ENCODE measurements around the gene FOXC1.

FOXC1 gene

DNA sequence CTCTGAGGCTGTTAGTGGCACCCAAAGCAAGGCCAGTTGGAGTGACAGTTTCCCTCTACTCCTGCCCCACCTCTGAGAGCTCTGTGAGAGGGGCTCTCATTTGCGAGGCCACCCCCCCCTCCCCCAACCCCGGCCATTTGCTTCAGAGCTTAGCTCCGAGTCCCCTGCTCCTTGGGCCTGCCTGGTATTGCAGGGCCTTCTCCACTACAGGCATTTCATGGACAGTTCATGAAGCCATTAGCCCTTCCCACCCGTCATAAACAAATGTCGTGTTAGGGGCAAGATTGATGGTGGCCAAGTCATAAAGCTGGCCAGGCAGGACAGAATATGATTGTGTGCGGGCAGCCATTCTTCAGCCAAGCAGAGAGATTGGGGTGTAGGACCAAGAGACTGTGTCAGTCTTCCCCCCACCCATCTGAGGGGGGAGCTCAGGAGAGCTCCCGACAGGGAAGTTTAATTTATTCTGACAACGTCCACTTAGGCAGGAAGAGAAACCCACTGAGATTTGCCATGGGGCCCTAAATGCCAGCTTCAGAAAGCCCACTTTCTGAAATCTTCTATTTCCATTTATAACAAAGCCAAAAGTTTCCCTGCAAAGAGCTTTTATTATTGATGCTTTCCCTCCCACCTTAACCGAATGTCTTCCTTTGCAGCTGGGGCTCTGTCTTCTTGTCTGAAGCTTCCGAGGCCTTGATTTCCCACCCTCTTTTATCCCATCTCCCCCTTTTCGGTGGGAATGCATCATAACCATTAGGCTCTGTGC lies 7.2 kb downstream of the FOXC1 start:
- Histone ChIP-seq H3K27me3 (ENCODE audit: control insufficient read depth, insufficient read depth, low read length) (peaks cover 100% of the 10 kb centered on the region), H3K4me3 (ENCODE audit: low read length) (no peak overlapping the region), H3K4me1 (ENCODE audit: control insufficient read depth, low read depth, low read length) (peaks cover 10% of the 10 kb centered on the region), H3K9me3 (ENCODE audit: control insufficient read depth, low read depth, low read length) (peaks cover 7% of the 10 kb centered on the region), H3K36me3 (ENCODE audit: control insufficient read depth, low read depth, low read length) (no peaks in the 10 kb centered on the region), H3K9ac (ENCODE audit: low read length) (no peak overlapping the region), H3K27ac (ENCODE audit: low read length) (no peak overlapping the region)

DNA sequence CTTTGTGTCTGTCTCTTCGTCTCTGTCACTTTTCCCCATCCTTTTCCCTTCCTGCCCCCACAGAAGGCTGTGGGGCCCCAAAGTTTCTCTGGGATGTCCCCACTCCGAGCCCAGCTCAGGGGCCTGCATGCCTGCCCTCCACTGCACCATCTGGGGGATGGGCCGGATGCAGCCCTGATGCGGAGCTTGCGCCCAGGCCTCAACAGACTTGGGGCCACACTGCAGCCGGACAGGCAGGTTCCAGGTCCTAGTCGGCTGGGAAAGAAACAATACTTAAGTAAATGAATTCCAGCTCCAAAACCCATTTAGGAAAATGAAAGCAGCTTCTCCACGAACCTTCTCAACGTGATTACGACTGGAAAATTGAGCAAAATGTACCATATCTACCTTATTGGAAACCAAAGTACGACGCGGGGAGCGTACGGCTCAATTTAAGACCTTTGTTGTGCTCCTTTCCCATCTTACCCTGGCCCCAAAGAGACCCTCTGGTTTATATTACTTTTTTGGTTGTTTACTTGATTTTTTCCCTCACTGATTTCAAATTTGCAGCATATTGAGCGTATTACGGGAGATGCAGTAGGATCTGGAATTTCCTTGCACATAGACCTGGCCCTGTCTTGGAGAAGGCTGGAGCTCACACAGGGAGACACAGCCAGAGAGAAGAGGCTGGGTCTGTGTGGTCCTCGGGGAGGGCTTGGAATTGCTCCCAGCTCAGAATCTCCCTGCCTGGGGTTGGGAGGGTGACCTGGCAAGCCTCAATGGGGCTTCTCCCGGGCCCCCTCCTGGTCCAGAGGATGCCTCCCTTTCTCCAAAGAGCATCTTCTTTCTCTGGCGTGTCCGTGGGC lies 8.0 kb downstream of the FOXC1 start:
- Histone ChIP-seq H3K4me3 (ENCODE audit: low read length) (no peak overlapping the region), H3K27ac (ENCODE audit: low read length) (no peak overlapping the region), H3K9ac (ENCODE audit: low read length) (no peak overlapping the region), H3K9me3 (ENCODE audit: control insufficient read depth, low read depth, low read length) (peaks cover 7% of the 10 kb centered on the region), H3K4me1 (ENCODE audit: control insufficient read depth, low read depth, low read length) (peaks cover 10% of the 10 kb centered on the region), H3K36me3 (ENCODE audit: control insufficient read depth, low read depth, low read length) (no peaks in the 10 kb centered on the region), H3K27me3 (ENCODE audit: control insufficient read depth, insufficient read depth, low read length) (peaks cover 100% of the 10 kb centered on the region)

DNA sequence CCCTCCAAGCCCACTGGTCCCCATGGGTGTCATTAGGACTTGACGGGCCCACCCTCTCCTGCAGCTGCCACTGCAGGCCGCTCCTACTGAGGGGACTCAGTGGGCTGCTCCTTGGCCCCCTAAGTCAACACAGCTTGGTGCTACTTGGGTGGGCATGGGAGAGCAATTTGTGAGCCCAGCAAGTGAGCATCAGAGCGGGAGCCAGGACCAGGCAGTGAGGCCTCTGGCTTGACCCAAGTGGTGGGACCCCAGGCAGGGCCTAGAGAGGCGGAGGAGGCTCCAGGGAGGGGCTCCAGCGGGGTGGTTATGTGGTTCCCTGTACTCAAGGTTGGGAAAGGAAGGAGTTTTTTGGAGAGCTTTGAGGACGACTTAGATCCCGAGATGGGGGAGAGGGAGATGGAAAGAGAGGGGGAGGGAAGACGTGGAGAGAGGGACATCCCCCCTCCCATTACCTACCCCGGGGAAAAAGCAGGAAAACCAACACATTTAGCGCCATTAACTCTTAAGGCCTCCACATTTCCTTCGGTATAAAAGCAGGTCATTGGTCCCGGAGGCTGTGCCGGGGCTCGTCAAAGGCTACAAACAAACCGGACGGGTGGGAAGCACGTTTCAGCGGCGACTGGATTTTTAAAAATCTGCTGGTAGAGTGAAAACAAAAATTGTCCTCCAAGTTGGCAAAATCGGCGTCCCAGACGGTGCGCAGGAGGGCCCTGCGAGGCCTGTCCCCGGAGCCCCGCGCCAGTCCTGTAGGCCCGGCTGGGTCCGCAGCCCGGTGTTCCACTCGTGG lies 8.8 kb downstream of the FOXC1 start:
- Histone ChIP-seq H3K9ac (ENCODE audit: low read length) (no peak overlapping the region), H3K36me3 (ENCODE audit: control insufficient read depth, low read depth, low read length) (no peaks in the 10 kb centered on the region), H3K27ac (ENCODE audit: low read length) (no peak overlapping the region), H3K4me3 (ENCODE audit: low read length) (no peak overlapping the region), H3K4me1 (ENCODE audit: control insufficient read depth, low read depth, low read length) (peaks cover 9% of the 10 kb centered on the region), H3K27me3 (ENCODE audit: control insufficient read depth, insufficient read depth, low read length) (peaks cover 100% of the 10 kb centered on the region), H3K9me3 (ENCODE audit: control insufficient read depth, low read depth, low read length) (peaks cover 5% of the 10 kb centered on the region)

DNA sequence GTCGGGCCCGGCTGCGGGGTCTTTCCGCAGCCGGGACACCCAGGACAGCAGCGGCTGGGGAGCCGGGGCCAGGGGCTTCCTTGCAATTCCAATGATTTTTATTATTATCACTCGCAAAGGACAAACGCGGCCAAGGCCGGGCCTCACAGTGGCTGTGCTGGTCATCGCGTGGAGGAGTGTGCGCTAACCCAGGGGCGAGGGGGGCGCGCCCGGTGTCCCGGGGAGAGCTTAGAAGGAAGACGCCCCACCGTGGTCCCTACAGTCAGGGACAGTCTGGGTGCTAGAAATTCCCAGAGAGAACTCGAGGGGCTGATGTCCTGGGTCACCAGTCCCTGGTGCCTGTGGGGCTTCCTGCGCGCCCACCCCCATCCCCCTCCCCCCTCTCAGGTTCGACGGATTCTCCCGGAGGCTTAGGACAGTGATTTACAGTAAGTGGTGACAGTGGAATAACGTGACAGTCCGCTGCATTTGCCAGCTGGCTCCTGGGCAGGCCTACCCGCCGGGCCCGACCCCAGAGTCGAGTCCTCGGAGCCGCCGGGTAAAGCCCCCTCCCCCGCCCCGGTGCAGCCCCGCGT lies 9.5 kb downstream of the FOXC1 start:
- peaks cover 5% of the 10 kb centered on the region for H3K9me3 ChIP-seq (ENCODE audit: control insufficient read depth, low read depth, low read length)
- H3K27me3 ChIP-seq (ENCODE audit: control insufficient read depth, insufficient read depth, low read length): peaks cover 100% of the 10 kb centered on the region
- H3K4me3 ChIP-seq (ENCODE audit: low read length): peak overlapping the region; percentile 46
- H3K9ac ChIP-seq (ENCODE audit: low read length): no peak overlapping the region
- peaks cover 6% of the 10 kb centered on the region for H3K4me1 ChIP-seq (ENCODE audit: control insufficient read depth, low read depth, low read length)
- no peak overlapping the region for H3K27ac ChIP-seq (ENCODE audit: low read length)
- no peaks in the 10 kb centered on the region for H3K36me3 ChIP-seq (ENCODE audit: control insufficient read depth, low read depth, low read length)

DNA sequence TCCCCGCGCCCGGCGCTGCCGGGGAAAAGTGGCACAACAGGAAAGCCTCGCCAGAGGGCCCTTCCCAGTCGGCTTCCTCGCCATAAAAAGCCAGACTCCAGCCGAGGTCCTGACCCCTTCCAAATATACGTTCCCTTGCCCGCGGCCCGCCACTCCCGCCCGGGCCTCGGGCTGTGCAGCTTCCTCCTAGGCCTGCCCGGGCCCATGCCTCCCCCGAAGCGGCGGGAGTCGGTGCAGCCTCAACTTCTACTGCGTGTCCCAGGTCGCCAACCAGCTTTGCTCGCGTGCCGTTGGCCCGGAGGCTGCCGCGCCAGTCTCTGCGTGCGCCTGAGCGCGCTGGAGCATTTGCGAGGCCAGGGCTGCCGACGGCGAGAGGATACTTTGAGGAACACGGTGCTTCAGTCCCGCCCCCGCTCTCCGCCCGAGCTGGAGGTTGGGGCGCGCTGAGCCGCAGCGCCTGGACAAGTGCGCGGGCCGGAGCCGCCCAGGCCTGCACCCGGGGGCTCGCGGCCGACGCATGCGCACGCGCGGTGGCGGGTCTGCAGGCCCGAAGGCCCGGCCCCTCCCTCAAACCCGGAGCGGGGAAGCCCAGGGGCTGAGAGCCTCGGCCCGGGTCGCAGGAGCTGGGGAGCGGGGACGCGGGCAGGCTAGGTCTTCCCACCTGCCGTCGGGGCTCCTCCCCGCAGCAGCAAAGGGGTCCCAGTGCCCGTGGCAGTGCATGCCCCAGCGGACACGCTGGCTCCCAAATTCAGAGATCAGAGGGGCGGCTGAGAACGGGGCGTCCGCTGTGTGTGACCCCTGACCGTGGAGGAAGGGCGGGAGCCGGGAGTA lies 10.2 kb downstream of the FOXC1 start:
- H3K27me3 ChIP-seq (ENCODE audit: control insufficient read depth, insufficient read depth, low read length): peaks cover 100% of the 10 kb centered on the region

DNA sequence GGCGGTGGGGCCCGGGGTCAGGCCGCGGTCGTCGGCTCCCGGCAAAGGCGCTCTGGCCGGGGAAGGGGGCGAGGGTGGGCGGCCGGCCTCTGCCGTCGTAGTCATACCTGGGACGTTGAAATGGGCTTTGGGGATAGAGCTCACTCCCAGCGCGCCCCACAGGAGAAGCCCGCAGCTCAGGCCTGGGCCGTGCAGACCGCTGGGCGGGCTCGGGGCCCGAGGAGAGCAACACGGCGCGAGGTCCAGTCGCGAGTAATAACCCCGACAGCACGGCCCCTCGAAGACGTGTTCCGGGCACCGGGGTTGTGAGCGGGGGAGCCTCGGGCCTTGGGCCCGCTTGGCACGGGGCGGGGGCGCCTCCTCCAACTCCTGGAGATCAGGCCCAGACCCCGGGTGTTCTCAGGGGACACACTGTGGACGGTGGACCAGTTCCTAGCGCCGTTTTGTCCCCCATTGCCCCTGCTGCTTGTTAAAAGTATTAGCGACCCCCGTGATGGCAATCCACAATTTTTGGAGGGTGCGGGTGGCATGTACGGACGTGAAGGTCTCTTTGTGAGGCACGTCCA lies 10.9 kb downstream of the FOXC1 start:
- peaks cover 3% of the 10 kb centered on the region for H3K9me3 ChIP-seq (ENCODE audit: control insufficient read depth, low read depth, low read length)
- H3K9ac ChIP-seq (ENCODE audit: low read length): no peak overlapping the region
- H3K4me1 ChIP-seq (ENCODE audit: control insufficient read depth, low read depth, low read length): peaks cover 8% of the 10 kb centered on the region
- no peaks in the 10 kb centered on the region for H3K36me3 ChIP-seq (ENCODE audit: control insufficient read depth, low read depth, low read length)
- H3K4me3 ChIP-seq (ENCODE audit: low read length): no peak overlapping the region
- peaks cover 100% of the 10 kb centered on the region for H3K27me3 ChIP-seq (ENCODE audit: control insufficient read depth, insufficient read depth, low read length)
- H3K27ac ChIP-seq (ENCODE audit: low read length): no peak overlapping the region

More for the DNA sequence above, 10.2 kb downstream of the FOXC1 start:
- peak overlapping the region; percentile 46 for H3K4me3 ChIP-seq (ENCODE audit: low read length)
- H3K4me1 ChIP-seq (ENCODE audit: control insufficient read depth, low read depth, low read length): peaks cover 6% of the 10 kb centered on the region
- H3K9ac ChIP-seq (ENCODE audit: low read length): no peak overlapping the region
- H3K9me3 ChIP-seq (ENCODE audit: control insufficient read depth, low read depth, low read length): peaks cover 5% of the 10 kb centered on the region
- H3K27ac ChIP-seq (ENCODE audit: low read length): no peak overlapping the region
- no peaks in the 10 kb centered on the region for H3K36me3 ChIP-seq (ENCODE audit: control insufficient read depth, low read depth, low read length)

DNA sequence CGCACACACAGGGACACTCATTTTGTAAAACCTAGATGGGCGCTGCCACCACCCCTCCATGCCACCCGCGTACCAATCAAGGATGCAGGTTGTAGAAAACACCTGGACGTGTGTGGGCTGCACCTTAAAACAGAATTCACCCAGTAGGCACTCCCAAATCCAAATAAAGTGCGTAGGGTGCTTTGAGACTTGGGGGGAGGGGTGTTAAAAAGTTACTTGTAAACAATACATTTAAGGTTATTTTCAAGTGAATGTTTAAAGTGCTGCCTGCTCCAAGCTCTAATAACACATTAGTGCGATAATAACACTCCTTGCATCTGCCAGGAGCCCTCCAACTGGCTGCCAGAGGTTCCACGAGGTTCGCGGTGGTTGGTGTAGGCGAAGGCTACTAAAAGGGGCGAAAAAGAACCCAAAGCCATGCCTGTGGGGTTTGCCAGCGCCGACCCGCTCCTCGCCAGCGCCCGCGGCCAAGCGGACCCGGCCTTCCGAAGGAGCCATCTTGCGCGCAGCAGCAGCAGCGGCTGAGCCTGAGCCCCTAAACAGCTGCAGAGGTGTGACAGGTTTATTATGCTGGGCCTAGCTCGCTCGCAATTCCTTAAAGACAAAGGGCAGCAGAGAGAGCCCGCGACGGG lies 11.5 kb downstream of the FOXC1 start:
- H3K27me3 ChIP-seq (ENCODE audit: control insufficient read depth, insufficient read depth, low read length): peaks cover 100% of the 10 kb centered on the region
- no peaks in the 10 kb centered on the region for H3K9me3 ChIP-seq (ENCODE audit: control insufficient read depth, low read depth, low read length)
- H3K9ac ChIP-seq (ENCODE audit: low read length): no peak overlapping the region
- peaks cover 7% of the 10 kb centered on the region for H3K4me1 ChIP-seq (ENCODE audit: control insufficient read depth, low read depth, low read length)
- H3K36me3 ChIP-seq (ENCODE audit: control insufficient read depth, low read depth, low read length): no peaks in the 10 kb centered on the region
- H3K27ac ChIP-seq (ENCODE audit: low read length): no peak overlapping the region
- no peak overlapping the region for H3K4me3 ChIP-seq (ENCODE audit: low read length)

DNA sequence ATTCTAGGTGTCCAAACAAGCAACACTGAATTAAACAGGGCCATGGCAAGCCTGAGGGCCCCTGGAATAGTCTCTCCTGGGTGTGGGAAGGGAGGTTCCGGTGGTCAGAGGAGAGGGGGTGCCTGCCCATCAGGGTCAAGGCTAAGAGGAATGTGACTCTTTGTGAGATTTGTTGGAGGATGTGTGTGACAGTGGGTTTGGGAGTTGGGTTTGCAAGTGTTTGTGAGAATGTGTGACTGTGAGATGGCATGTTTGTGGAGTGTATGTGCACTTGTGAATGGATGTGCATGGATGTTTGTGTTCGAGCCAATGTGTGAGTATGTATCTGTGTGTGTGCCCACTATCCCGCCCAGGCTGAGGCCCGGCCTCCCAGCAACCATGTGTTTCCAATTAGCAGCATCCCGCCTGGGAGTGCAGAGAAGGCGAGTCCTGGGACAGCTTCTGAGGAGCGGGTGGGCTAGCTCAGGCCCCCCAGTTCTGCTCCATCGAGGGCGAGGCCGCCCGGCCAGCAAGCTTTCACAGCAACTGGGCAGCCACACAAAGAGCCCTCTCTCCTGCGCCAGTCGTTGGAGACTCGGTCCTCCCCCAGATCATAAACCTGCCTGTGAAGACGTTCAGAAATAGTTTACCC lies 12.6 kb downstream of the FOXC1 start:
- no peaks in the 10 kb centered on the region for H3K9me3 ChIP-seq (ENCODE audit: control insufficient read depth, low read depth, low read length)
- H3K27ac ChIP-seq (ENCODE audit: low read length): no peak overlapping the region
- H3K9ac ChIP-seq (ENCODE audit: low read length): no peak overlapping the region
- H3K4me1 ChIP-seq (ENCODE audit: control insufficient read depth, low read depth, low read length): peaks cover 7% of the 10 kb centered on the region
- H3K4me3 ChIP-seq (ENCODE audit: low read length): no peak overlapping the region
- no peaks in the 10 kb centered on the region for H3K36me3 ChIP-seq (ENCODE audit: control insufficient read depth, low read depth, low read length)
- peaks cover 100% of the 10 kb centered on the region for H3K27me3 ChIP-seq (ENCODE audit: control insufficient read depth, insufficient read depth, low read length)

DNA sequence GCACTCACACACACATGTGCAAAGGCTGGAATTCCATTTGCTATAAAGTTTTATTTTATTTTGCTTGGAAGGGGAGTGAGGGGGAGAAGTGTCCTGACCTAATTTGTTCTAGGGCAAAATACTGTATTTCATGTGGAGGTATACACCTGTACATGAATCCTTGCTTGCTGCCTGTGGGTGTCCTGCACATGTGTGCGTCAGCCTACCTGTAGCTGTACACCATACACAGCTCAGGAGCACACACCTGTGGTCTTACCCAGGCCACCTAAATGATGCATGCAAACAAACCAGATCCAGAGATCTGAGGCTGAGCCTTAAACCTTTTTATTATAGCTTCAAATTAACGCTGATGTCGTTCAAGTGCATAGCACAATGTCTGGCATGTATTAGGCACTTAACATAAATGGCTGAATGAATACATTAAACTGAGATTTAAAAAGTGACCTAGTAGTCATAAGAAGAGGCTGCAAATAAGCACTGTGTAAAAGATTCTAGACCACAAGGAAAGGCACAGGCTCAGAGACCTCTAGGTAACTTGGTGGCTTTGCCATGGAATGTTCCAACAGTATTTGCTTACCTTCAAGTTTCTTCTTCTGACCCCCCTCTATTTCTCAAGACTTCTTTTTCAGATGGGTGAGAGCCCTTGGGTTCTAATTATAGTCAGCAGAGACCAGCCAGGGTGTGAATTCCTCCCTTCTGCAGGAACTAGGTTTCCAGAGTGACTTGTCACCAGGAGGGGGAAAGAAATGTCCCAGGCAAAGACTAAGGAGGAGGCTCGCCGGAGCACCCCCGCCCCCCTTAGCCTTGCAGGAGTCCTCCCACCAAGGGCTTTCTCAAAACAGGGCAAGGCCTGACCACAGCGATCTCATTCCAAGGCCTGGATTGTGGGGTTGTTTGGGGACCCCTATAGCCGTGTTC lies 13.4 kb downstream of the FOXC1 start:
- no peak overlapping the region for H3K9ac ChIP-seq (ENCODE audit: low read length)
- H3K4me1 ChIP-seq (ENCODE audit: control insufficient read depth, low read depth, low read length): peaks cover 4% of the 10 kb centered on the region
- no peak overlapping the region for H3K27ac ChIP-seq (ENCODE audit: low read length)
- H3K4me3 ChIP-seq (ENCODE audit: low read length): no peak overlapping the region
- H3K9me3 ChIP-seq (ENCODE audit: control insufficient read depth, low read depth, low read length): no peaks in the 10 kb centered on the region
- no peaks in the 10 kb centered on the region for H3K36me3 ChIP-seq (ENCODE audit: control insufficient read depth, low read depth, low read length)
- peaks cover 100% of the 10 kb centered on the region for H3K27me3 ChIP-seq (ENCODE audit: control insufficient read depth, insufficient read depth, low read length)
